H1 (cell line): ENCODE results near the gene COMP. TPM values are rescaled to one million over a fixed set of nuclear protein-coding genes. Genes with fewer than 3 reads are reported as not detected.

Experiments
- CHD7 ChIP-seq: fragments of 300-600 bp; sonication (generic); IDR thresholded peaks from 2 replicates; pipeline ENCODE4 v1.7.1; 2012; ENCODE audit warnings: low read length, moderate library complexity, mild to moderate bottlenecking, inconsistent platforms; ENCODE audit not compliant: insufficient replicate concordance
- CTCF ChIP-seq, 3 experiments: IDR thresholded peaks; 1 replicate in 2 of 3; 2 replicates in 1 of 3; pipeline versions ENCODE4 v1.5.1 to v1.6.1; 2011; ENCODE audit warnings: low read length in 3 of 3, mild to moderate bottlenecking in 3 of 3, inconsistent platforms in 2 of 3, low read depth in 1 of 3, moderate library complexity in 1 of 3; ENCODE audit not compliant: insufficient read depth in 1 of 3; ENCODE audit errors: control extremely low read depth in 1 of 3
- RFX5 ChIP-seq: IDR thresholded peaks from 2 replicates; pipeline ENCODE4 v1.6.1; 2011; ENCODE audit warnings: low read depth, low read length, improper control_type of control experiment, borderline replicate concordance
- RNF2 ChIP-seq: fragments of 200-900, 300-1000 bp; sonication (generic); IDR thresholded peaks from 2 replicates; pipeline ENCODE4 v1.7.1; 2016; ENCODE audit warnings: borderline replicate concordance, low read depth, mild to moderate bottlenecking, antibody characterized with exemption, low read length; ENCODE audit not compliant: poor library complexity, severe bottlenecking; ENCODE audit errors: missing control alignments
- SP4 ChIP-seq: IDR thresholded peaks from 2 replicates; pipeline ENCODE4 v1.6.1; 2012; ENCODE audit warnings: low read length, inconsistent platforms
- SRF ChIP-seq: IDR thresholded peaks from 2 replicates; pipeline ENCODE4 v1.6.1; 2011; ENCODE audit warnings: mild to moderate bottlenecking, low read depth, low read length, moderate library complexity
- SUZ12 ChIP-seq: fragments of 200-600 bp; sonication (generic); IDR thresholded peaks from 2 replicates; pipeline ENCODE4 v1.6.1; 2012; ENCODE audit warnings: mild to moderate bottlenecking, inconsistent platforms, low read length, moderate library complexity, mixed read lengths
- polyA plus RNA-seq, 7 experiments: library from polyadenylated mRNA; depleted of rRNA in 3 of 7; stranded (reverse) in 5 of 7; unstranded in 2 of 7; fragments of >200 nt in 5 of 7; fragments of 200-250 nt in 2 of 7; gene quantifications; 1 replicate in 5 of 7; 2 replicates in 1 of 7; 4 replicates in 1 of 7; pipeline versions ENCODE4 v1.2.1 to v1.2.3, GENCODE V29; 2011 to 2013; ENCODE audit warnings: missing spikeins in 2 of 7, mixed read lengths in 2 of 7
- total RNA-seq: library from RNA; stranded (reverse); fragmentation: NEBNext Ultra II Directional; extraction: Animal tissue kit (Norgen Biotek cat#: 25700); gene quantifications from 2 replicates; pipeline ENCODE4 v1.2.1, GENCODE V29; 2021

Gene COMP
- total and polyA plus RNA-seq, 2 of the 8 experiments (the other 6 are each of a cell fraction or from before 2014, with no cell fraction given), result 0.17 TPM

GRCh38 chr19:18738961-18739690, 52.0 kb downstream of the COMP start (continued):
- TF ChIP-seq RNF2 (no peak), SP4 (no peak), RFX5 (no peak), SRF (no peak), SUZ12 (no peak), CTCF (IDR thresholded peaks at IDR 0.05; ENCODE audit: control extremely low read depth in 1 of 3, insufficient read depth in 1 of 3, low read depth in 1 of 3, low read length in 3 of 3) (no peak), CHD7 (no peak)
- TF ChIP-seq, all 59 proteins: peak for 0
